Stimulated activated CD8-positive, alpha-beta memory T cell treated with anti-CD3 and anti-CD28 coated beads, Interleukin-4, amount 100 ng/mL, for 4 hours (primary cell): Measurements from ENCODE around the gene DGKB.

Source experiments
- DNase-seq, 2 donors: peaks; one replicate each; pipeline ENCODE4 v3.0.0-alpha.2; 2020; ENCODE audit warnings: low read depth in 2 of 2, low spot score in 1 of 2

The DGKB gene

GRCh38 chr7:14861456-14861855 lies 41.1 kb downstream of the DGKB start:
- no peak for DNase-seq

- DNase-seq, result no peak
Observed at GRCh38 chr7:14859267-14859666, 43.3 kb downstream of the DGKB start.

DNA sequence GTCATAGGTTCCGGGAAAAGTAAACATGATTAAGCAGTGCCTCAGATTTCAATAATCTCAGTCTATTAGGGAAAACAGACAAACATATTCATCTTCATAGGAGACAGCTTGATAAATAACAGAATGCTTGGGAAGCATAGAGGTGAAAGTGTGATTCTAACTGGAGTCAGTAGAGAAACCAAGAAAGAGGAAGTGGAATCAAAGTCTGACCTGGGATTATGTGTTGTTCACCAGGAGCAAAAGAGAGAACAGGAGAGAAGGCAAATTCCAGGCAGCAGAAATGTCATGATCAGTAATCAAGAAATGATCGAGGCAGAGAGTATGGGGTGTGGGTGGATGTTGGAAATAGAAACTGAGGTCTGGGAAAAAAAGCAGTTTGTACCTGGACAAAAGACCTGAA lies 43.7 kb downstream of the DGKB start:
- DNase-seq, result no peak

DNA sequence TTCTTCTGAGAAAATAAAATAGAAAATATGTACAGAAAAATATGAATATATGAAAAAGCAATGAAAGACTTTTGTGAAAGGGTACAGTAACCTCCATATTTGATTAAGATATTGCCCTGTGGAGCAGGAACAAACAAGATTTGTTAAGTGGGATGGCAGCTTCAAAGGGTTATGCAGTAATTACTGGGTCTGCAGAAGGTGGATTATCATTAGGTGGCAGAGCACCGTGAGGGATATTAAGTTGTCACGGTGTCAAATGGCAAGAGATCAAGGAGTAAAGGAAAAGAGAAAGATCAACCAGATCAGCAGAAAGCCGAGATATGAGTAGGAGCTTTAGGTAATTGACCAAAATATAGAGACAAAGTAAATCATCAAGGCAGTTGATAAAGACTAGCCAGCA lies 44.1 kb downstream of the DGKB start:
- no peak for DNase-seq

GRCh38 chr7:14855033-14855794 lies 47.3 kb downstream of the DGKB start:
- no peak for DNase-seq

DNA sequence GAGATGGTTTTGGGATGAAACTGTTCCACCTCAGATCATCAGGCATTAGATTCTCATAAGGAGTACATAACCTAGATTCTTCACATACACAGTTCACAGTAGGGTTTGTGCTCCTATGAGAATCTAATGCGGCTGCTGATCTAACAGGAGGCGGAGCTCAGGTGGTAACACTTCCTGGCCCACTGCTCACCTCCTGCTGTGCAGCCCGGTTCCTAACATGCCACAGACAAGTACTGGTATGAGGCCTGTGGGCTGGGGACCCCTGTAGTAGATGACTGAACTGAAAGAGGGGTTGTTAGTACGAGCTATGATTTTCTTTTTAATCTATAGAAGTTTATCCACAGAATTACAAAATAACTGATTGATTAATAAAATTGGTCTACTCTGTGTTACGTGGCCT lies 48.1 kb downstream of the DGKB start:
- DNase-seq, result no peak

- DNase-seq, result no peak
Observed at GRCh38 chr7:14851610-14852009, 50.9 kb downstream of the DGKB start.

GRCh38 chr7:14850039-14850438 lies 52.5 kb downstream of the DGKB start:
- DNase-seq, result no peak

- no peak for DNase-seq
Observed at GRCh38 chr7:14846405-14846804, 56.1 kb downstream of the DGKB start.

- no peak for DNase-seq
Observed at GRCh38 chr7:14843755-14844154, 58.8 kb downstream of the DGKB start.

DNA sequence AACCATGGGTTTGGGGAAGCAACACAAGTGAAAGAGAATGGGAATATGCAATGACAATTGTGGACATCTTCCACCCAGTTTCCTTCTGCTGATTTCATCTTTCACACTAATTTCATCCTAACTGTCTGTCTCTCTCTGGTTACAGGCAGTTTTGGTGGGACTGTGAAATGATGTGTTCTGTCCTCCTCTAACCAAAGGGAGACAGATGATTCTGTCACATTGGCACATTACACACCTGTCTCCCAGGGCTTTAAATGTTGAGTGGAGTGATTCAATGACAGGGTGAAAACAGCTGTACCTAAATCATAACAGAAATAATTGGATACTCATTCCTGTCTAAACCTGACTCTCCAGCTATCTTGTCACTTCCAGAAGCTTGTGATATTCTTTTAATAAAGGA lies 60.0 kb downstream of the DGKB start:
- no peak for DNase-seq

DNA sequence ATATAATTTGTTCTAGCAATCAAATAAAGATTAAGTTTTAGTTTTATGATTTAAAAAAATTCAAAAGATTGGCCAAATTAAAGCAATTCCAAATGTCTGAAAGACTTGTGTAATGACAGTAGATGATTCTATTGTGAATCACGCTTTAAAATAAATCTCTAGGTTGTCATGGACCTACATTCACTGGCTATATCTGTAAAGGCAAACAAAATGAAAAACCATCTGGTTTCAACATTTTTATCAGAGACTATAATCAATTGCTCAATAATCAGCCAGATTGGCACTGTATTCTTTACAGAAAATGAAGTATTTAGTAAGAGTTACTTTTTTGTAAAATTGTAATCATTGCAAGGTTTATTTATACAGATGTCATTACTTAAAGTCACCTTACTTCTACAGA lies 60.7 kb downstream of the DGKB start:
- no peak for DNase-seq

DNA sequence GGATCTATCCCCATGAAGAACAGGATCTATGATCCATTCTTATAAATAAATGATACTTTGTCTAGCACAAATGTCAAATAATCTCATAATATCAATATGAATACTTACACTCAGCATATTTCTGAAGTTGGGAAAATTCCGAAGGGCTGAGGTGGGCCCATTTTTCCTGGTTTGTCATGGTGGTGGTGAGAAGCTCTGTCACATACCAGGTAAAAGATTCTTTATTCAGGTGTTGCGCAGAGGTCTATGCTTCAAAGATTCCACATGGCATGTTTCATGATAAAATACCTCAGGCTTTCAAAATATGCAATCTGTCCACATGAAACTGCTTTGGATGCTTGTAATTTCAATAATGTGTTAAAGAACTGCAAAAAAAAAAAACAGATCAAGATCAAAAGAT lies 61.5 kb downstream of the DGKB start:
- DNase-seq, result no peak

- no peak for DNase-seq
Observed at GRCh38 chr7:14839307-14839706, 63.2 kb downstream of the DGKB start.

DNA sequence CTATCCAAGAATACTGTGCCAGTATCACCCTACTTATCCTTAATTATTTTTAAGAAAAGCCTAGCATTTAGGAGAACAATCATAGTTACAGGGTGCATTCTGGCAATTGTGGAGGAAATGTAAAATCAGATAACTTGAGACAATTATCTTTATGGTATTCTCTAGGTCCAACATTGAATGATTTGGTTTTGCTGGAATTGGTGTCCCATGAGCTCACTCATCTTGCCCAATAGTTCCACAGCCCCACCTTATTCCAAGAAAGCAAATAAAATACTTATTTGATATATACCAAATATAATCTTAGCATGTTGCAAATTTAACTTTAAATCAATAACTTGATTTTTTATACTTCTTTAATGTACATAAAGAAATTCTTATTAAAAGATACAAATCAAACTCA lies 65.3 kb downstream of the DGKB start:
- no peak for DNase-seq

GRCh38 chr7:14836571-14837189 lies 65.9 kb downstream of the DGKB start:
- DNase-seq, result no peak

DNA sequence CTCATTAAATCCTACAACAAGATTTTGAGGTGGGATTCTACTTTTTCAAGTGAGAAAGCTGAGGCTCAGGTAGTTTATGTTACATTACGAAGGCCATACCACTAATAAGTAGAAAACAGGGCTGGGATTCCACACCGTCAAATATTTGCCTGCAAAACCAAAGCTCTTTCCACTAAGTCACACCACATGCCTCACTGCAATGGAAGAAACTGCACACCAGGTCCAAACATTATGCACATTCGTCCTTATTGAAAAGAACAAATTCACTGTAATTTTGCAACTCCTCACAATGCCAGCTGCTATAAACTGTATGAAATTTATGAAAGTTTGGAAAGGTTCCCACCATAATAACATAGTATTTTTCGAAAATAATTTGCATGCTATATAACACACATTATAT lies 66.5 kb downstream of the DGKB start:
- DNase-seq, result no peak

DNA sequence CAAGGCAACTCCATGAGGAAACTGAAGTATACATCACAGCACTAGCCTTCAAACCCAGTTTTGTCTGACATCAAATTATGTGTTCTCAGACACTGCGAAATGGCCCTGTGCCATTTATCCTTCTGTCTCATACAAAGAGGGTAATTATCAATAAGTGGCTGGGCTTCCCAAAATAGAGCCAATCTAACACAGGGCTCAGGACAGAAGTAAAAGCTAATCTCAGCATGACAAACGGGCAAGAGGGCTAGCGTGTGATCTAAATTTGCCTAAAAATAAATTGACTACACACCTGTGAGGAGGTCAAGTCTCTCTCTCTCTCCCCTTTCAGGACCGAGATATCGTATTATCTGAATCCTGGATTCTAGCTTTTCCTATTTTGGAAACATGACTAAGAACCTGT lies 67.2 kb downstream of the DGKB start:
- no peak for DNase-seq

GRCh38 chr7:14834883-14835282 lies 67.7 kb downstream of the DGKB start:
- no peak for DNase-seq

DNA sequence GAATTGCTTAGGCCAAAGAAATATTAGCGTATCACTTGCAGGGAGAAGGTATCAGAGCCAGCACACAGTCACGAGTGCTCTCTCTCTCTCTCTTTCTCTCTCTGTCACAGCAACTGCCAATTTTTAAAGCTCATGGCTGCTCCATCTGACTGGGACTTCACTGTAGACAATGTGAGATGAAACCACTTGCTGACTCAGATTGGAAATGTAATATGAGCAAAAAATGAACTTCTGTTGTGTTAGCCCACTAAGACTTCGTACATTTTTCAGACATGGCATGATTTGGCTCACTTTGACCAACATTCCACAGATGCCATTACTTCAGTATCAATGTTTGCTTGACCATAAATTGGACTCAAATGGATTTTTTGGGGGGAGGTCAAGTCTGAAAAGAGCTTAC lies 68.1 kb downstream of the DGKB start:
- no peak for DNase-seq

DNA sequence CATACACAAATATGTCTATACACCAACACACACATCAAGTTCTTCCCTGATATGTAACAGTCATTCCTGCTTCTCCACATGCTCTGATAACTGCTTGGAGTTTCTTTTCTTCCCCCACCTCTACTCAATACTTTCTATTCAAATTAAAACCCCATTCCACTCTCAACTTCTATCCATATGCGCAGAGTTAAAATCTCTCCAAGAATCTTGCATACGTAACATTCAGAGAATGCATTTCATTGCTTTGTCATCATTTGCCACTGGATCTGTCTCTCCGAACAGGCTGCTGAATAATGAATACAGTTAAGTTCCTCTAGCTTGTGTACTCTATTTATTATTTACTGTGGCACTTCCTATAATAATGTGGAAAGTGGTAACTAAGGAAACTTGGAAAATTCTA lies 68.8 kb downstream of the DGKB start:
- DNase-seq, result no peak

GRCh38 chr7:14828053-14828452 lies 74.5 kb downstream of the DGKB start:
- DNase-seq, result no peak

- DNase-seq, result no peak
Observed at GRCh38 chr7:14826426-14826825, 76.1 kb downstream of the DGKB start.
